COLO668 (cell line): ENCODE data around the gene DRAP1.

Source experiments
- DNase-seq: peaks from one replicate; lab custom pipeline; 2025; ENCODE audit not compliant: unreplicated experiment; lab: John Stamatoyannopoulos, UW

DRAP1 gene

DNA sequence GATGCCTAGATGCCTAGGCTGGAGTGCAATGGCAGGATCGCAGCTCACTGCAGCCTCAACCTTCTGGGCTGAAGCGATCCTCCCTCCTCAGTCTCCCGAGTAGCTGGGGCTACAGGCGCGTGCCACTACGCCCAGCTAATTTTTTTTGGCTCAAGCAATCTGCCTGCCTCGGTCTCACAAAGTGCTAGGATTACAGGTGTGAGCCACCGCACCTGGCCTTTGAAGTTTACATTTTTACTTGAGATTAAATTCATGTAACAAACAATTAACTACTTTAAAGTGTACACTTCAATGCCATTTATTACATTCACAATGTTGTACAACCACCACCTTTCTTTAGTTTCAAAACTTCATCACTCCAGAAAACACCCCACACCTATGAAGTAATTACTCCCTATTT, 15.5 kb upstream of the DRAP1 start:
- no peak for DNase-seq

DNA sequence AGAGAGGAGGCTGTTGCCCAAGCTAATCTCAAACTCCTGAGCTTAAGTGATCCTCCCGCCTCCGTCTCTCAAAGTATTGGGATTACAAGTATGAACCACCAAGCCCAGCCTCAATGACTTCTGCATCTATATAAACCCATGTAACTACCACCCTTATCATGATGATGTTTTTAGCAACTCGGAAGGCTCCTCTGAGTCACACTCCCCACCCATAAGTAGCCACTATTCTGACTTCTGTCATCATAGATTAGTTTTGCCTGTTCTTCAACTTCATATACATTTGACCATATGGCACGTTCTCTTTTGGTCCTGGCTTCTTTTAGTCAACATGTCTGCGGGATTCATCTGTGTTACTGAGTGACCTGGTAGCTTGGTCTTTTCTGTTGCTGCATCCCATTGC, 12.6 kb upstream of the DRAP1 start:
- no peak for DNase-seq

- no peak for DNase-seq
Observed at GRCh38 chr11:65907878-65908277, 11.3 kb upstream of the DRAP1 start.

- peak; percentile 38 for DNase-seq
Observed at GRCh38 chr11:65911682-65912568, 7.3 kb upstream of the DRAP1 start.

DNA sequence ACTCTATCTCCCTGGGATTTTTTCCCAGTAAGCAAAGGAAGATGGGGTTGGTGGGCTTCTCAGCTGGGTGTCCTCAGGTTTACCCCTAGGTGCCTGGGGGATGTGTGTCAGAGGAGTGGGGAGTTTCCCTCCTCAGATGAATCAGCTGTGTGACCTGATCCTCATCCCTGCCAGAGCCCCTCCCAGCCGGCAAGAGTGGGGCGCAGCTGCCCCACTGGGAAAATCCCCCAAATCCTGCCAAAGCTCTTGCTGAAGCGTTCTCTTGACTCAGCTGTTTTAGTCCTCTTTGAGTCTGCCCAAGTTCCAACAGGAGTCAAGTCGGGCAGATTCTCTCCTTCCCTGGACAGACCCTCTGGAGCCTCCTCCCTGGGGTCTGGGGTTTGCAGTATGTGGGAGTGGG, 6.4 kb upstream of the DRAP1 start:
- DNase-seq: no peak

GRCh38 chr11:65915101-65915820, 4.0 kb upstream of the DRAP1 start:
- no peak for DNase-seq

DNA sequence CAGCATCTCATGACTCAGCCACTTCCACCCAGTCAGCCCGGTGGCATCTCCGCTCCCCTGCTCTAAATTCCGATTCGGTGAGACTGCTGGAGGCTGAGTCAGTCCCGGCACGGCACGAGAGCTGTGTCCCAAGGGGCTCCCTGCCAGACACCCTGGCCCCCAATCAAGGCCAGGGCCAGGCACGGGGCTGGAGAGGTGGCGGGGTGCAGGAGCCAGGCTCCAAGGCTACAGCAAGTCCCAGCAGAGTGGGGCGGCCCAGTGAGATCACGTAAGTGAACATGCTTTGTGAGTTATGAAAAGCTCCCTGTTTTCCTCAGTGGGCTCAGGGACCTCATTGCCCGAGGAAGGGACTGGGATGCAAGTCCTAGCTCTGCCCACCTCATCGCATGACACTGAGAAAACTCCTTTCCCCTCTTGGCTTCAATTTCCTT, 3.4 kb upstream of the DRAP1 start:
- no peak for DNase-seq

DNA sequence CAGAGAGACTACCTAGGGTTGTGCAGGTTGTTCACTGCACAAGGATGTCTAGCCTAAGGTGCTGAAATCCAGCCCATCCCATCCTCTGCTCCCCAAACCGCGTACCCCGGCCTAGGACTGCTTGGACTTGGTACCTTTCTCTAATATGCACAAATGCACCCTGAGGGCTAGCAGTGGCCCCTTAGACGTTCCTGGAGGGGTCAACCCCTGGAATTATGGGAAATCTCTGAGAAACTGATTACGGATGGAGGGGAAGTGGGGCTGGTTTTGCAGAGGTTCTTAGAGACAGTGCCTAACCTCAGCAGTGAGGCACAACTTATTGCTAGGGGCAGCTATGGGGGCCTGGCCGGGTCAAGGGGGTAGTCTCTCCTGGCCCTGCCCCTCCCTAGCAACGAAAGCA, 2.8 kb upstream of the DRAP1 start:
- DNase-seq: no peak

GRCh38 chr11:65917077-65917433, 2.2 kb upstream of the DRAP1 start:
- DNase-seq: no peak

- no peak for DNase-seq
Observed at GRCh38 chr11:65917434-65918210, 1.6 kb upstream of the DRAP1 start.

DNA sequence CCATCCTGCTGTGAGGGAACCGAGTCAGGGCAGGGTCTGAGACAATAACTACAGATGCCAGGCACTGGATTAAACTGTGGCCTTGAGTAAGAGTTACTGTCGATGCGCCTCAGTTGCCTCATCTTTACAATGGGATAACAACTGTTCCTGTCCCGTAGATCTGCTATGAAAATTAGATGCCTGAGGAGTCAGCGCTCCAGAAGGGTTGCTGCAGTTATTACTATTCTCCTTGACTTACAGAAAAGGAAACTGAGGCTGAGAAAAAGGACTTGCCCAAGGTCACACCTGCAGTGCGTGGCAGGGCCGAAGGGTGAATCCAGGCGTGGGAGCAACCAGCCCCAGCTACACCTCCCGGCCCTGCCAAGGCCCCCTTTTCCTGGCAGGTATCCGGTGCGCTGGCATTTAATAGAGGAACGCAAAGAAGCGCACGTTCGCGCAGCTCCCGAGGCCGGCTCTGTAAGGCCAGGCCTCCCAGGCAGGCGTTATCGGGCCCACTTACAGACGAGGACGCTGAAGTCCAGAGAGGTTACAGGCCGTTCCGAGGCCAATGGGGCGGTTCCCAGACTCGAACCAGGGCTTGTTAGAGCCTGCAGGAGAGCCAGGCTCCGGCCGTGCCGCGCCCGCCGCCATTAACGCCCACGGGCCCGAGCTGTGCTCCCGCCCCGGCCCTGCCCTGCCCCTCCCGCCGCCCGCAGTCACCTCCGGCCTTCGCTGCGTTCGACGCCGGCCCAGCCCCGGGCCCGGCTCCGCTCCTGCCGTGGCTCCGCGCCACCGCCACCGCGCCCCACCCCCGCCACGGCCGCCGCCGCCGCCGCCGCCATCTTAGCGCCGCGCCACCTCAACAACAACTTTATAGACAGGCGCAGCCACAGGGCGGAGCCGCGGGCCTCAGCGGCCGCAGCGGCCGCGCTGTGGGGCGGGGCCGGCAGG, 750 bp upstream of the DRAP1 start, which contains the start of gene C11orf68:
TSS of gene C11orf68 (minus strand) at position 852 of the 930 bp plus-strand sequence. CDS start at position 821, 31 bp downstream.
- DNase-seq: peak; percentile 61

GRCh38 chr11:65919573-65920371, 546 bp downstream of the DRAP1 start:
- DNase-seq: peak; percentile 49

DNA sequence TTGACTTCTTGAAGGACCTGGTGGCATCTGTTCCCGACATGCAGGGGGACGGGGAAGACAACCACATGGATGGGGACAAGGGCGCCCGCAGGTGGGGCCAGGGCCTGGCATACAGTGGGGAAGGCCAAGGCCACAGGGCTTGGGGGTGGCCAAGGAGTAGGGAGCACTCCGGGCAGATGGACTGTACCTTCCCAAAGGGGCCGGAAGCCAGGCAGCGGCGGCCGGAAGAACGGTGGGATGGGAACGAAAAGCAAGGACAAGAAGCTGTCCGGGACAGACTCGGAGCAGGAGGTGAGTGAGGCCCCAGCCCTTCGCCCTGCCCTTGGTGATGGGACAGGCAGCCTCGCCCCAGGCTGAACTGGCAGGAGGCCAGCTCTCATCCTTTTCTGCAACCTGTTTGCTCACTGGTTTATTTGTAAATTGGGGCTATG, 1.2 kb downstream of the DRAP1 start:
- no peak for DNase-seq

DNA sequence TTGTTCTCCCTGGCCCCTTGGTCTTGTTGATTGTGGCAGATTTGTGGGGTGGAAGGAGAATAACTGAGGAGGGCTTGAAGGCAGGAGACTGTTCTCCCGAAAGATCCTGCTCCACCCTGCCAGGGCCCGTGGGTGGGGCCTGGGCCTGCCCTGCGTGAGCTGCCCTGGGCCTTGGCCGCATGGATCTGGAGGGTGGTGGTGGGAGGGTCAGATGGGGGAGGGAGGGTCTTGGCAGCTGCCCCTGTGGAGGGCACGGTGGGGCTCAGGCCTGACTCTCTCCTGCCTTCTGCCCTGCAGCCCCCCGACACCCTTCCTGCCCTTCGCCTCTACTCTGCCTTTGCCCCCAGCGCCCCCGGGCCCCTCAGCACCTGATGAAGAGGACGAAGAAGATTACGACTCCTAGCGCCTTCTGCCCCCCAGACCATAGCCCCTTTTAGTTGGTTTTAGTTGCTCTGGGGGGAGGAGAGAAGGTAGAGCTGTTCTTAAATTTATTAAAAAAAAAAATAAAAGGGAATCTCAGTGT, 1.9 kb downstream of the DRAP1 start:
- no peak for DNase-seq

DNA sequence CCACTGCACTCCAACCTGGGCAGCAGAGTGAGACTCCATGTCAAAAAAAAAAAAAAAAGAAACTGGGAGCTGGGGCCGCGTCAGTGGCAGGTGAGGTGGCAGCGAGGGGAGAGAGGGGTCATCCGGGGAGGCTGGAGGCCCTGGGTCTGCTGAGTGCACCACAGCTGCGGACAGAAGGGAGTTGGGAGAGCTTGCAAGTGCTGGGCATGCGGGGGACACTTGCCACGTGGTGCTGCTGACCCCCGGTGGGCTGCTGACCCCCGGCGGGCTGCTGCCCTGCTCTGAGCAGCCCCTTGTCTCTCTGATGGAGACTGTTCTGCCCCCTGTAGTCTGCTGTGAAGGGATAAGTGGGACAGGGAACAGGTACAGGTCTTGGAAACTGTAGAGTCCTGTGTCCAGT, 2.6 kb downstream of the DRAP1 start:
- no peak for DNase-seq

DNA sequence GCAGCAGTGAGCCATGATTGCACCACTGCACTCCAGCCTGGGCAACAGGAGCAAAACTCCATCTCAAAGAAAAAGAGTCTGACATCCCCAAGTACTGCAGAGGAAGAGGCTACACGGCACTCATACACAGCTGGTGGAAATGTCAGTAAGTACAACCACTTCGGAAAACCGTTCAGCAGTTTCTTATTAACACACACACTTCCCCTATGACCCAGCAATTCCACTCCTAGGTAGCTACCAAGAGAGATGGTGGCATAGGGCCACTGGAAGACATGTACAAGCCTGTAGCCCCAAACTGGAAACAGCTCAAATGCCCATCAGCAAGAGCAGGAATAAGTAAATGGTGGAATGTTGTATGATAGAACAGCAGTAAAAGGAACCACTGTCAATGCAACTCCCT, 3.3 kb downstream of the DRAP1 start:
- DNase-seq: no peak

- DNase-seq: no peak
Observed at GRCh38 chr11:65925397-65925796, 6.2 kb downstream of the DRAP1 start.

DNA sequence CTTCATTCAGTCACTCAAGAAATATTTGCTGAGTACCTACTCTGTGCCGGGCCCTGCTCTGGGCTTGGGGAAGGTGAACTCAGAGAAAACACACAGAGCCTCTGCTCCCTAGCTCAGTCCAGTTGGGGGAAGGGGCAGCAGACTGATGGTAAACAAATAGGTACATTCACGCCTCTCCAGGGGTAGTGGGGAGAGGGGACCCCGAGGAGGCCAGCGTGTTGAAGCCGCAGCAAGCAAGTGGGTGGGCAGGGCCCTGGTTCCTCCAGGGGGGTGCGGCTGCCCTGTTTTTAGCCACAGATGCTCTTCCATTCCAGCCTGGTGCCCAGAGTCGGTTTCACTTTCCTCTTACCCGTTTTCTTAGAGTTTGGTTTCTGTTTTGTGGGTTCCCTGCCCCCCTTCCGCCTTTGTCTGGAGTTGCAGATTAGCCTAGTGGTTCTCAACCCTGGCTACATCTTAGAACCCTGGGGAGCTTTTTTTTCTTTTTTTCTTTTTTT, 8.7 kb downstream of the DRAP1 start:
- DNase-seq: no peak

DNA sequence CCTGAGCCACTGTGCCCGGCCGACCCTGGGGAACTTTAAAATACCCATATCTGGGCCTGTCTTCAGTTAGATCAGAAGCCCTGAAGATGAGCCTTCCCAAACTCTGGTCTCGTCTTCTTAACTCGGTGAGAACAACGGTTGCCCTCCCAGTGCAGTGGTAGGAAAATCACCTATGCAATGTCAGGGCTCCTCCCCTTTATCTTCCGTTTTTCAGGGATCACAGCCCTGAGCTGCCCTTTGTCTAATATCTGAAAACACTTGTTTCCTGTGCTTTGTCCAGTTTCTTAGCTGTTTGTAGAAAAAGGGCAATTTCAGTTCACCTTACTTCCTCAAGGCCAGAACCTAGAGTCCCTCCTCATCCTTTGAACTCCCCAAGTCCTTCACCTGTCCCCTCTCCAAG, 9.4 kb downstream of the DRAP1 start:
- no peak for DNase-seq
